ENCODE data around the gene CLGN.

The CLGN gene

GRCh38 chr4:140408974-140409373 lies 18.5 kb downstream of the CLGN start:
- no peak for DNase-seq (ENCODE audit: extremely low read depth, low read depth)
- TF ChIP-seq, protein P1, sequence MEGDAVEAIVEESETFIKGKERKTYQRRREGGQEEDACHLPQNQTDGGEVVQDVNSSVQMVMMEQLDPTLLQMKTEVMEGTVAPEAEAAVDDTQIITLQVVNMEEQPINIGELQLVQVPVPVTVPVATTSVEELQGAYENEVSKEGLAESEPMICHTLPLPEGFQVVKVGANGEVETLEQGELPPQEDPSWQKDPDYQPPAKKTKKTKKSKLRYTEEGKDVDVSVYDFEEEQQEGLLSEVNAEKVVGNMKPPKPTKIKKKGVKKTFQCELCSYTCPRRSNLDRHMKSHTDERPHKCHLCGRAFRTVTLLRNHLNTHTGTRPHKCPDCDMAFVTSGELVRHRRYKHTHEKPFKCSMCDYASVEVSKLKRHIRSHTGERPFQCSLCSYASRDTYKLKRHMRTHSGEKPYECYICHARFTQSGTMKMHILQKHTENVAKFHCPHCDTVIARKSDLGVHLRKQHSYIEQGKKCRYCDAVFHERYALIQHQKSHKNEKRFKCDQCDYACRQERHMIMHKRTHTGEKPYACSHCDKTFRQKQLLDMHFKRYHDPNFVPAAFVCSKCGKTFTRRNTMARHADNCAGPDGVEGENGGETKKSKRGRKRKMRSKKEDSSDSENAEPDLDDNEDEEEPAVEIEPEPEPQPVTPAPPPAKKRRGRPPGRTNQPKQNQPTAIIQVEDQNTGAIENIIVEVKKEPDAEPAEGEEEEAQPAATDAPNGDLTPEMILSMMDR (IDR thresholded peaks at IDR 0.05; ENCODE audit: low read depth, low read length) = no peak

GRCh38 chr4:140406292-140406691 lies 21.2 kb downstream of the CLGN start:
- no peak for DNase-seq (ENCODE audit: extremely low read depth, low read depth)

DNA sequence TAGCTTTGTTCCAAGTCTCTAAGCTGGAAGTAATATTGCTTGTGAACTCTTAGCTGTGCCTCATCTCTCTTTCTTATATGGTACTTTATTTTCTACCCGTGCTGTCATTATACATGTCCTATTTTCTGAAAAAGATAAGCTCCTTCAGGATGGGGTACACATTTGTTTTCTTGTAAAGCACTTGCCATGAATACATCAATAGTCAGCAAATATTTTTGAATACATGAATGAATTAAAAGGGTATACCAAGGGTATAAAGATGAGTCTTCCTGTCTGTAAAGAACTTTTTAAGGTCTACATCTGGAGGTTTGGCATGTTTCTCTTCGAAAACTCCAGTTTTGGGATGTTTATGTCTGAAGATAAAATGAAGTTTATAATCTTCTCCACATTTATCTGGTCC lies 27.3 kb downstream of the CLGN start:
- TF ChIP-seq, protein P1 (IDR thresholded peaks at IDR 0.05; ENCODE audit: low read depth, low read length) = no peak
- DNase-seq (ENCODE audit: extremely low read depth, low read depth) = no peak

More at GRCh38 chr4:140406292-140406691, 21.2 kb downstream of the CLGN start:
- TF ChIP-seq, protein P1 (IDR thresholded peaks at IDR 0.05; ENCODE audit: low read depth, low read length) = no peak

DNA sequence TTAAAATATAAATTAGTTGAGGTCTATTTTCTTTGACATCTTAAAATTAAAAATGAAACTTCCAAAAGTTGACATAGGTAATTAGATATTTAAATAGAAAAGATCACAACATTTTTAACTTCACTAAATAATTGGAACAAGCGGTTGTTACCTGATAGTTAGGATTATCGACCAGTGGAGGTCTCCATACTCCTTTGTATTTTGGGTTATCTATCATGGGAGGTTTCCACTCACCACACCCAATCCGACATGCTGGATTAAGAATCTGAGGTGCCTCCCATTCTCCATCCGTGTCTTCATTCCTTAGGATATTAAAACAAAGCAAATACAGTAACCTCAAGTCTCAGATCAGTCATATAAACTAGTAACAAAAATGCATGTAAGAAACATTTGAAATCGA lies 31.8 kb downstream of the CLGN start:
- no peak for DNase-seq (ENCODE audit: extremely low read depth, low read depth)
- TF ChIP-seq, protein P1 (IDR thresholded peaks at IDR 0.05; ENCODE audit: low read depth, low read length) = no peak

DNA sequence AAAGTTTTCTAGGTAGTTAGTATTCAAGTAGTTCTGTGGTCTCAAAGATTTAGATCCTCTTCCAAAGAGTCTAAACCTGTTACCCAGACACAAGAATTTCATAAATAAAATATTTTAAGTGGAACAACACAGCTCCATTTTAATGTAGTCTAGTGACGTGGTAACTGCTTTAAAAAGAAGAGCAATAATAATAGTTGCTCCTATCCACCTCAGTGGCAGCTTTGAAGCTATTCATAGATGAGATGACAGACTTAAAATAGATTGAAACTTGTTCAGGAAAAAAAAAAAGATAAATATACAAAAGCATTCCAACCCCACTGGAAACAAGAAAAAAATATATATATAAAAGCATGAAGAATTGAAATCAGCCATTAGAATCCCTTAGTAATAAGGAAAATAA lies 39.4 kb downstream of the CLGN start:
- DNase-seq (ENCODE audit: extremely low read depth, low read depth) = no peak
- TF ChIP-seq, protein P1 (IDR thresholded peaks at IDR 0.05; ENCODE audit: low read depth, low read length) = no peak

DNA sequence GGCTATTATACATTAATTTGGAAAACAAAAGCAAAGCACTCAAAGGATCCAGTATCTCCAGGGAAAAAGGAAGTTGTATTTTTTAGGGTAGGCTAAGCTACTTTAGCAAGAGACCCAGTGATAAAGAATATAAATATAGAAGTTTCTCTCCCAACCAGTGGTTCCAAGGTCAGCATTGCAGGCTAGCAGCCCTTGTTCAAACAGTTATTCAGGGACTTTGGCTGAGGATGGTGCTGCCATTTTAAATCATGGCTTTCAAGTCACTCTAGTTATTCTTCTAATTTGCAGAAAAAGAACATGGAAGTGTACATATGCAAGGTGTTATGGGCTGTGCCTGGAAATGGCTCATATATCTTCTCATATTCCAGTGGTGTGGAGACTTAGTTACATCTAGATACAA lies 44.7 kb downstream of the CLGN start:
- TF ChIP-seq, protein P1 (IDR thresholded peaks at IDR 0.05; ENCODE audit: low read depth, low read length) = no peak
- no peak for DNase-seq (ENCODE audit: extremely low read depth, low read depth)

DNA sequence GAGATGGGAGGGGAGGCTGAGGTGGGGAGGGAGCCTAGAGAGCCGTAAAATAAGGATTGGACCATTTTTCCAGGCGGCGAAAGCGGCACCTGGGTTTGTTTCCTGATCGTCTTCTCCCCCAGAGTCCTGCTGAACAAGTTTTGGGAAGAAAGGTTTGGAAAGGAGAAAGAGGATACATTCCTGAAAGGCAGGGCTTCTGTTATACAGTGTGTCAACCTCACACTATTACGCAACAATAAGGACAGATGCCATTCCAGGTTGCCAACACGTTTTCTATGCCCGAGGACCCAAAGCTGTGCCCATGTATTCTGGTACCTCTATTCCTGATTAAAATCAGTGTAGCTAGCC lies 53.3 kb downstream of the CLGN start:
- TF ChIP-seq, protein P1 (IDR thresholded peaks at IDR 0.05; ENCODE audit: low read depth, low read length) = no peak
- no peak for DNase-seq (ENCODE audit: extremely low read depth, low read depth)
